Transverse colon (tissue), 4 donors: Measurements from ENCODE around the gene ZNF777.

Experiments
- CTCF ChIP-seq, 5 experiments: fragments of 200-600 bp in 3 of 5; fragments of 450-650 bp in 2 of 5; sonication (generic) in 3 of 5; IDR thresholded peaks; 1 replicate in 2 of 5; 2 replicates in 3 of 5; pipeline ENCODE4 v1.5.1; 2016 to 2017; ENCODE audit warnings: antibody characterized with exemption in 5 of 5, inconsistent platforms in 3 of 5, mild to moderate bottlenecking in 2 of 5, moderate library complexity in 1 of 5
- EP300 ChIP-seq: sonication (generic); formaldehyde crosslinking; IDR thresholded peaks from one replicate; pipeline ENCODE4 v1.6.1; 2017; ENCODE audit warnings: antibody characterized with exemption, low read depth
- POLR2A ChIP-seq: fragments of 450-650 bp; IDR thresholded peaks from one replicate; pipeline ENCODE4 v1.6.1; 2016; ENCODE audit warnings: antibody characterized with exemption, mild to moderate bottlenecking, moderate library complexity
- POLR2AphosphoS5 ChIP-seq, 3 donors: sonication (generic); formaldehyde crosslinking; IDR thresholded peaks; one replicate each; pipeline ENCODE4 v1.6.1; 2016; ENCODE audit warnings: antibody characterized with exemption in 3 of 3

- TF ChIP-seq CTCF (IDR thresholded peaks at IDR 0.05) (no peak), POLR2A (no peak), POLR2AphosphoS5 (IDR thresholded peaks at IDR 0.05) (no peak), EP300 (no peak)
These were observed 56.0 kb downstream of the ZNF777 start for GRCh38 chr7:149404825-149405224.
